ENCODE results near the gene THY1. TPM values are rescaled to one million over a fixed set of nuclear protein-coding genes. Genes with fewer than 3 reads are reported as not detected.

The THY1 gene
- total RNA-seq, 1 donor from 2014 or later, result 19.0 TPM

GRCh38 chr11:119402470-119402869 lies 20.5 kb downstream of the THY1 start:
- TF ChIP-seq, protein P1, sequence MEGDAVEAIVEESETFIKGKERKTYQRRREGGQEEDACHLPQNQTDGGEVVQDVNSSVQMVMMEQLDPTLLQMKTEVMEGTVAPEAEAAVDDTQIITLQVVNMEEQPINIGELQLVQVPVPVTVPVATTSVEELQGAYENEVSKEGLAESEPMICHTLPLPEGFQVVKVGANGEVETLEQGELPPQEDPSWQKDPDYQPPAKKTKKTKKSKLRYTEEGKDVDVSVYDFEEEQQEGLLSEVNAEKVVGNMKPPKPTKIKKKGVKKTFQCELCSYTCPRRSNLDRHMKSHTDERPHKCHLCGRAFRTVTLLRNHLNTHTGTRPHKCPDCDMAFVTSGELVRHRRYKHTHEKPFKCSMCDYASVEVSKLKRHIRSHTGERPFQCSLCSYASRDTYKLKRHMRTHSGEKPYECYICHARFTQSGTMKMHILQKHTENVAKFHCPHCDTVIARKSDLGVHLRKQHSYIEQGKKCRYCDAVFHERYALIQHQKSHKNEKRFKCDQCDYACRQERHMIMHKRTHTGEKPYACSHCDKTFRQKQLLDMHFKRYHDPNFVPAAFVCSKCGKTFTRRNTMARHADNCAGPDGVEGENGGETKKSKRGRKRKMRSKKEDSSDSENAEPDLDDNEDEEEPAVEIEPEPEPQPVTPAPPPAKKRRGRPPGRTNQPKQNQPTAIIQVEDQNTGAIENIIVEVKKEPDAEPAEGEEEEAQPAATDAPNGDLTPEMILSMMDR (conservative IDR thresholded peaks at IDR 0.05), result no peak
- H3K9me3 Mint-ChIP-seq, result peaks cover 9% of the 10 kb centered on the region
- H3K27ac Mint-ChIP-seq, result no peak overlapping the region
- no peaks in the 10 kb centered on the region for H3K27me3 Mint-ChIP-seq
- DNase-seq (ENCODE audit: extremely low spot score, unreplicated experiment), result no peak
- H3K36me3 Mint-ChIP-seq, result no peaks in the 10 kb centered on the region
- H3K4me1 Mint-ChIP-seq (ENCODE audit: unreplicated experiment), result no peaks in the 10 kb centered on the region
- H3K4me3 Mint-ChIP-seq, result no peak overlapping the region

DNA sequence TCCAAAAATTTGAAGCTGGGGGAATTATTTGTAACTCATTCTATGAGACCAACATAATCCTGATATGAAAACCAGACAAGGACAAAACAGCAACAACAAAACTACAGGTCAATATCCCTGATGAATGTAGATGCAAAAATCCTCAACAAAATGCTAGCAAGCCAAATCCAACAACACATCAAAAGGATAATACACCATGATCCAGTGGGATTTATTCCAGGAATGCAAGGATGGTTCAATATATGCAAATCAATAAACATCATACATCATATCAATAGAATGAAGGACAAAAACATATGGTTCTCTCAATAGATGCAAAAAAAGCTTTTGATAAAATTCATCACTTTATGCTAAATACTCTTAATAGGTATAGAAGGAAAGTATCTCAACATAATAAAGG lies 22.1 kb downstream of the THY1 start:
- H3K4me1 Mint-ChIP-seq (ENCODE audit: unreplicated experiment), result no peaks in the 10 kb centered on the region
- H3K4me3 Mint-ChIP-seq, result no peak overlapping the region
- H3K9me3 Mint-ChIP-seq, result peaks cover 9% of the 10 kb centered on the region
- TF ChIP-seq, protein P1 (conservative IDR thresholded peaks at IDR 0.05), result no peak
- H3K27me3 Mint-ChIP-seq, result no peaks in the 10 kb centered on the region
- no peak for DNase-seq (ENCODE audit: extremely low spot score, unreplicated experiment)
- H3K27ac Mint-ChIP-seq, result no peak overlapping the region
- H3K36me3 Mint-ChIP-seq, result no peaks in the 10 kb centered on the region

- Mint-ChIP-seq H3K27me3 (peaks cover 4% of the 10 kb centered on the region), H3K4me1 (ENCODE audit: unreplicated experiment) (no peaks in the 10 kb centered on the region), H3K9me3 (peaks cover 9% of the 10 kb centered on the region), H3K4me3 (no peak overlapping the region), H3K27ac (no peak overlapping the region), H3K36me3 (no peaks in the 10 kb centered on the region)
- no peak for DNase-seq (ENCODE audit: extremely low spot score, unreplicated experiment)
- TF ChIP-seq, protein P1 (conservative IDR thresholded peaks at IDR 0.05), result no peak
Observed at GRCh38 chr11:119397740-119398139, 25.2 kb downstream of the THY1 start.

DNA sequence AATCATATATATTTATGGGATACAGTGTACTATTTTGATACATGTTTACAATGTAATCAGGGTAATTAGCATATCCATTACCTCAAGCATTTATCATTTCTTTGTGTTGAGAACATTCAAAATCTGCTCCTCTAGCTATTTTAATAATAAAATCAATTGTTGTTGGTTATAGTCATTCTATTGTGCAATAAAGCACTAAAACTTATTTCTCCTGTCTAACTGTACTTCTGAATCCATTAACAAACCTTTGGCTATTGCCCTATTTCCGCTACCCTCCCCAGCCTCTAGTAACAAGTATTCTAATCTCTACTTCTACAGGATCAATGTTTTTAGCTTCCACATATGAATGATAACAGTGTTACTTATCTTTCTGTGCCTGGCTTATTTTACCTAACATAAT lies 26.1 kb downstream of the THY1 start:
- H3K9me3 Mint-ChIP-seq, result peaks cover 9% of the 10 kb centered on the region
- H3K27me3 Mint-ChIP-seq, result peaks cover 4% of the 10 kb centered on the region
- no peaks in the 10 kb centered on the region for H3K4me1 Mint-ChIP-seq (ENCODE audit: unreplicated experiment)
- H3K27ac Mint-ChIP-seq, result no peak overlapping the region
- TF ChIP-seq, protein P1 (conservative IDR thresholded peaks at IDR 0.05), result no peak
- no peaks in the 10 kb centered on the region for H3K36me3 Mint-ChIP-seq
- no peak overlapping the region for H3K4me3 Mint-ChIP-seq
- no peak for DNase-seq (ENCODE audit: extremely low spot score, unreplicated experiment)

DNA sequence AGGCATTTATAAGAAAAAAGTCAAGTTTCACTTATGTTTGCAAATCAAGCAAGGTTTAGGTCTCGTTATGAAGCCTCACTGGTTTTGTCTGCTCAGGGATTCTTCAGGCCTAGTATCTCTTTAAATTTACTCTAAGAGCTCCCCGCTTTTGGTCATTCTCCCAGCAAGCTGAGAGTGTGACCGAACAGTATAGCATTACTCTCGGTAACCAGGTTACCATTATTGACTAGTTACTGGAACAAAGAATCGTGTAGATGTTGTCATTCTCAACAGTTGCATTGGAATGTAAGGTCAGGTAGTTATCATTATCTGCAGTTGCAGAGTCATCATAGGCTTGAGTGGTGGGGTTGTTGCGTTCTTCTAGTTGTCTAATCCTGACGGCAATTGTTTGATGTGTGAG lies 31.7 kb downstream of the THY1 start:
- DNase-seq (ENCODE audit: extremely low spot score, unreplicated experiment), result no peak
- Mint-ChIP-seq H3K4me1 (ENCODE audit: unreplicated experiment) (no peaks in the 10 kb centered on the region), H3K27me3 (peaks cover 4% of the 10 kb centered on the region), H3K36me3 (no peaks in the 10 kb centered on the region), H3K9me3 (no peaks in the 10 kb centered on the region), H3K27ac (no peak overlapping the region), H3K4me3 (no peak overlapping the region)
- TF ChIP-seq, protein P1 (conservative IDR thresholded peaks at IDR 0.05), result no peak
